Heart right ventricle (tissue), 16 donors: Measurements from ENCODE around the gene SMAP1. TPM values are rescaled to one million over a fixed set of nuclear protein-coding genes. Genes with fewer than 3 reads are reported as not detected.

Experiments
- ATAC-seq, 8 donors: fragments of 200-7000 bp; cut with Tn5 transposase; one replicate each; pipeline ENCODE4 v1.9.1; 2020; ENCODE audit warnings: mild to moderate bottlenecking in 8 of 8, moderate library complexity in 8 of 8, moderate number of reproducible peaks in 1 of 8
- DNase-seq, 2 donors: peaks; one replicate each; pipeline ENCODE4 v3.0.0-alpha.2; 2020
- H3K27ac ChIP-seq, 10 donors: fragments of 200-600 bp; sonication (generic) in 2 of 10; one replicate each; pipeline versions ENCODE4 v1.5.0 to v1.8.0; 2020 to 2022; ENCODE audit warnings: mild to moderate bottlenecking in 3 of 10
- H3K27me3 ChIP-seq, 7 donors: fragments of 200-600 bp; one replicate each; pipeline ENCODE4 v1.8.0; 2021 to 2022; ENCODE audit warnings: mild to moderate bottlenecking in 2 of 7
- H3K36me3 ChIP-seq, 9 donors: fragments of 200-600 bp; sonication (generic) in 1 of 9; one replicate each; pipeline versions ENCODE4 v1.5.0 to v1.8.0; 2020 to 2022; ENCODE audit warnings: mild to moderate bottlenecking in 2 of 9
- H3K4me1 ChIP-seq, 9 donors: fragments of 200-600 bp; sonication (generic) in 1 of 9; one replicate each; pipeline versions ENCODE4 v1.5.0 to v1.8.0; 2020 to 2022; ENCODE audit warnings: mild to moderate bottlenecking in 4 of 9
- H3K4me3 ChIP-seq, 10 donors: fragments of 200-600 bp; sonication (generic) in 2 of 10; one replicate each; pipeline versions ENCODE4 v1.5.0 to v1.8.0; 2020 to 2022; ENCODE audit warnings: mild to moderate bottlenecking in 7 of 10, moderate library complexity in 2 of 10
- H3K9me3 ChIP-seq, 11 donors: fragments of 200-600 bp in 10 of 11; sonication (generic) in 2 of 11; one replicate each; pipeline versions ENCODE4 v1.5.0 to v1.8.0; 2013 to 2022; ENCODE audit warnings: mild to moderate bottlenecking in 2 of 11, control low read depth in 1 of 11, moderate library complexity in 1 of 11
- CTCF ChIP-seq, 9 donors: fragments of 200-600 bp; sonication (generic) in 2 of 9; IDR thresholded peaks; one replicate each; pipeline versions ENCODE4 v1.5.0 to v1.8.0; 2021 to 2022; ENCODE audit warnings: antibody characterized with exemption in 9 of 9, mild to moderate bottlenecking in 5 of 9, moderate library complexity in 1 of 9
- WGBS, 2 donors: extraction: QIAGEN DNeasy Blood & Tissue Kit; methylation state at CpG; one replicate each; pipeline ENCODE4 v1.1.7; 2013; ENCODE audit warnings: inconsistent platforms in 1 of 2; 5-methylcytosine and 5-hydroxymethylcytosine counted together
- intact Hi-C, 10 donors: fragments of 100-400 bp; cut with DNase I; formaldehyde crosslinking; loops; one replicate each; pipeline versions ENCODE4 v1.11.1 to v1.14.2; 2022
- polyA plus RNA-seq, 2 donors: library from polyadenylated mRNA; stranded (reverse); fragments of 200-250 nt; gene quantifications; one replicate each; pipeline ENCODE4 v1.2.3, GENCODE V29; 2013
- total RNA-seq, 10 donors: library from RNA; stranded (reverse); fragmentation: NEBNext Ultra II Directional in 3 of 10; extraction: Animal tissue kit (Norgen Biotek cat#: 25700) in 3 of 10; gene quantifications; one replicate each; pipeline versions ENCODE4 v1.2.1 to v1.2.4, GENCODE V29; 2021 to 2023
- donor health status: Arrhythmogenic right ventricular cardiomyopathy.
- donor health status: ischemic (EF 13 %, LVEDD 7.1; RV severe dilation, severe dysfunction).
- donor health status: healthy with polysubstance abuse.
- donor health status: DM: no; HTN: yes; CAD: no.
- donor health status: DM: no; HTN: no; CAD: no.
- donor health status: ischemic (EF 25% LVEDD 6.9; RV normal size, moderate dysfunction).
- donor health status: ischemic (EF 25% LVEDD 5.7; RV mildly dilated, moderate dysfunction).
- donor health status: healthy.
- donor health status: DM: yes; HTN: yes; CAD: no.
- donor health status: Ischemic cardiomyopathy.
- donor health status: ischemic (EF 35%, LVEDD 5.7; RV mildly dilated, moderate dysfunction).
- donor health status: nonischemic (EF 11% LVEDD 7.7; RV severe dilation, severe dysfunction).
- donor health status: DM: yes; HTN: yes; CAD: no.
- donor health status: PGD.
- donor health status: ischemic (EF 29% LVEDD 5.4; RV normal size, mild dysfunction).
- donor health status: nonischemic (EF 23%, LVEDD 6.1; RV moderate dilation, normal function).

SMAP1 gene
- total and polyA plus RNA-seq, 12 donors: 12.8 to 36.3 (median 30.3) TPM

- ATAC-seq (no peak), DNase-seq (no peak)
- H3K9me3 ChIP-seq: no peaks in the 10 kb centered on the region
- H3K4me3 ChIP-seq: no peak overlapping the region
- no peaks in the 10 kb centered on the region for H3K27me3 ChIP-seq
- intact Hi-C loops: no loop called here
- H3K27ac ChIP-seq: no peak overlapping the region
- H3K4me1 ChIP-seq: peaks cover 0 to 11% (median 0%) of the 10 kb centered on the region in 9 donors
- H3K36me3 ChIP-seq: peaks cover 0 to 10% (median 0%) of the 10 kb centered on the region in 9 donors
- WGBS, 2 donors: 49 to 62% methylated on average over 2 of the region's 2 CpGs
- TF ChIP-seq CTCF (IDR thresholded peaks at IDR 0.05): no peak
Observed at GRCh38 chr6:70838907-70839285, 171.2 kb downstream of the SMAP1 start.

- TF ChIP-seq CTCF (IDR thresholded peaks at IDR 0.05): no peak
- intact Hi-C loops: no loop called here
- ATAC-seq (no peak), DNase-seq (no peak)
- Histone ChIP-seq H3K4me1 (peaks cover 0 to 11% (median 0%) of the 10 kb centered on the region in 9 donors), H3K27ac (no peak overlapping the region), H3K4me3 (no peak overlapping the region), H3K27me3 (no peaks in the 10 kb centered on the region), H3K36me3 (peaks cover 0 to 10% (median 0%) of the 10 kb centered on the region in 9 donors), H3K9me3 (no peaks in the 10 kb centered on the region)
- WGBS, 2 donors: 88 to 92% methylated on average over 7 of the region's 7 CpGs
Observed at GRCh38 chr6:70839286-70840266, 171.9 kb downstream of the SMAP1 start.

GRCh38 chr6:70841112-70841511 lies 173.4 kb downstream of the SMAP1 start:
- no peaks in the 10 kb centered on the region for H3K9me3 ChIP-seq
- TF ChIP-seq CTCF (IDR thresholded peaks at IDR 0.05): no peak
- H3K36me3 ChIP-seq: peaks cover 0 to 11% (median 0%) of the 10 kb centered on the region in 9 donors
- H3K4me3 ChIP-seq: no peak overlapping the region
- intact Hi-C loops: loop anchor here in 1 of 10 donors (1.0 kb wide), 1 partner anchor 31 kb away; no protein-coding TSS in a partner anchor
- H3K27ac ChIP-seq: no peak overlapping the region
- DNase-seq (no peak), ATAC-seq (no peak)
- no peaks in the 10 kb centered on the region for H3K27me3 ChIP-seq
- WGBS, 2 donors: 97 to 98% methylated on average over 8 of the region's 8 CpGs
- H3K4me1 ChIP-seq: peaks cover 0 to 11% (median 0%) of the 10 kb centered on the region in 9 donors

- Histone ChIP-seq H3K36me3 (peaks cover 0 to 12% (median 0%) of the 10 kb centered on the region in 9 donors), H3K4me1 (peaks cover 0 to 11% (median 0%) of the 10 kb centered on the region in 9 donors), H3K27me3 (no peaks in the 10 kb centered on the region), H3K4me3 (no peak overlapping the region), H3K27ac (no peak overlapping the region), H3K9me3 (no peaks in the 10 kb centered on the region)
- intact Hi-C loops: no loop called here
- 79 to 83% methylated on average over 8 of the region's 8 CpGs for WGBS, 2 donors
- DNase-seq (no peak), ATAC-seq (no peak)
- no peak for TF ChIP-seq CTCF (IDR thresholded peaks at IDR 0.05)
Observed at GRCh38 chr6:70842541-70842940, 174.9 kb downstream of the SMAP1 start.
